ENCODE results near the gene MRGPRD.

Gene MRGPRD

DNA sequence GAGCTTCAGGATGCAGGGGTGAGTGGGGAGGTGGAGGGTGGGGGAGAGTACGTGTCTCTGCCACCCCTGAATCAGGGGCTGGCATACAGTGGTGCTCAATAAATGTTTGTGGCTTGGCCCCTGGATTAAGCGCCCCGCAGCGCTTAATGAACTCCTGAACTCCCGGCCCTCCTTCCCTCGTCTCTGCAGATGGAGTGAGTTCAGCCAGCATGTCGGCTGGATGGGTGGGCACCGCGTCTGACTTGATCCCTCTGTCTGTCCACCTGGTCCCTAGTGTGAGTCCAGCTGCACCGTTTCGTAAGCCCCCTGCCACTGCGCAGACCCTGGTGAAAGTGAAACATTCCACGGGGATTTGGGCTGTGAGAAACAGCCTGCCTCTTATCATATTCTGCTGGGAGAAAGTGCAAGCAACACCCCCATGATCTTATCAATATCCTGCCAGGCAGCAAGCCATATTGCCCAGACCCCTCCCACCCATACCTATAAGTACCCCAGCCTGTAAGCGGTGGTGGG, 12.0 kb upstream of the MRGPRD start:
- TF ChIP-seq, protein P1, sequence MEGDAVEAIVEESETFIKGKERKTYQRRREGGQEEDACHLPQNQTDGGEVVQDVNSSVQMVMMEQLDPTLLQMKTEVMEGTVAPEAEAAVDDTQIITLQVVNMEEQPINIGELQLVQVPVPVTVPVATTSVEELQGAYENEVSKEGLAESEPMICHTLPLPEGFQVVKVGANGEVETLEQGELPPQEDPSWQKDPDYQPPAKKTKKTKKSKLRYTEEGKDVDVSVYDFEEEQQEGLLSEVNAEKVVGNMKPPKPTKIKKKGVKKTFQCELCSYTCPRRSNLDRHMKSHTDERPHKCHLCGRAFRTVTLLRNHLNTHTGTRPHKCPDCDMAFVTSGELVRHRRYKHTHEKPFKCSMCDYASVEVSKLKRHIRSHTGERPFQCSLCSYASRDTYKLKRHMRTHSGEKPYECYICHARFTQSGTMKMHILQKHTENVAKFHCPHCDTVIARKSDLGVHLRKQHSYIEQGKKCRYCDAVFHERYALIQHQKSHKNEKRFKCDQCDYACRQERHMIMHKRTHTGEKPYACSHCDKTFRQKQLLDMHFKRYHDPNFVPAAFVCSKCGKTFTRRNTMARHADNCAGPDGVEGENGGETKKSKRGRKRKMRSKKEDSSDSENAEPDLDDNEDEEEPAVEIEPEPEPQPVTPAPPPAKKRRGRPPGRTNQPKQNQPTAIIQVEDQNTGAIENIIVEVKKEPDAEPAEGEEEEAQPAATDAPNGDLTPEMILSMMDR (IDR thresholded peaks at IDR 0.05; ENCODE audit: low read depth, low read length, missing control alignments): no peak
- no peak overlapping the region for H3K4me3 ChIP-seq (ENCODE audit: low read depth, low read length)
- no peak for DNase-seq (ENCODE audit: low read depth)

DNA sequence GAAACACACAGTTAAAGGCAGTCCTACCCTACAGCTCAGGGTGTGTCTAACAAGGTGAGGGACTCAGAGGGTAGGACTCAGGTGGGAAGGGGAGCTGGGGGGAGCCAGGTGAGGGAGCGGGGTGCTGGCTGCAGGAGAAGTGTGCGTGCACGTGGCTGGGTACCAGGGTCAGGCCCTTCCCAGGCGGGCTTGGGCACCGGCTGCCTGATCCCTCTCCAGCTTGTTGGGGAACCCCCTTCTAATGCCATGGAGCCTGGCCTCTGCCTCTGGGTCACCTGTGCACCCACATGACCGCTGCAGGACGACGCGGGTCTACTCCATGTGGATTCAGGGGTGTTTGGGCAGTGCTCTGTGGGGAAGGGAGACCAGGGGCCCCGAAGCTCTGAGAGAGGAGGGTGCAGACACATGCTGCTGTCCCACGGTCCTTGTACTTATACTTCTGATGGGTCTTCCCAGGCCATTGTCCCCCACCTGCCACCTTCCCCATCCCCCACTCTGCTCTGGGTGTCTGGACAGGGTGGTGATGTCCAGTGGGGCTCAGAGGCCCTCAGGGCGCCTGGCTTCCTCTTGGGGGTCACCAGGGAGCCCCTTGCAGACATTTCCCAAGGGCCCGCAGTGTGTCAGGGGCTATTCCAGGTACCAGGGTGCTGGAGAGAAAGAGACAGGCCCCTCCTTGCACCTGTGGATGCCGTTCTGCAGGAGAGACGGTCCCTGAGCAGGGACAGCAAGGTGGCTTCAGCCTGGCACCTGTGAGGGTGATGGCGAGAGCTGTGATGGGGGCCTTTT, 10.4 kb upstream of the MRGPRD start:
- TF ChIP-seq, protein P1 (IDR thresholded peaks at IDR 0.05; ENCODE audit: low read depth, low read length, missing control alignments): no peak
- H3K4me3 ChIP-seq (ENCODE audit: low read depth, low read length): no peak overlapping the region
- no peak for DNase-seq (ENCODE audit: low read depth)

DNA sequence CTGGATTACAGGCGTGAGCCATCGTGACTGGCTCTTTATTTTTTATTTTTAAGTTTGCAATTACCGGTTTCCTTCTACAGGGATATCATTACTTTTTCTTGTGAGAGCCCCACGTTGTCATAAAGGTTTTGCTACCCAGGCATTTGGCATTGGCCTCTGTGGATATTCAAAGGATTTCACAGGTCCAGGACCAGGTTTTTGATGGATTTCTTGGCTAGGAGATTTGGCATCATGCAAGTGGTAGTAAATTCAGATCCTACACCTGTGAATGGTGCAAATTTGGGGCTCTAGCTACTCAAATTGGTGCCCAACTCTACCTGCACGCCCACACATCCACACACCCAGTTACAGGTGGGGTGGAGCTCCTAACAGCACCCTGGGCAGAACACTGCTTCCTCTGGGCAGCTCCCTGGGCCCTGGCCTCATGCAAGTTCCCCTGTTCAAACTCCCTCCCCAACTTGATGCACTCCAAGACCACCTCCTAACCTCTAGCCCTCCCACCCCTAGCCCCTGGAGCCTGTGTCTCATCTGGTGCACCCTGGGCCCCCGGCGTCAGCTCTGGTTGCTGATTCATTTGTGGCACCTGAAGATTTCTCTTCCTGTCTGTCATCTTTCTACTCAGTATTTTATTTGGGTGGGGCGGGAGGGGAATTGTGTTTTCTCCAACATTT, 9.3 kb upstream of the MRGPRD start:
- H3K4me3 ChIP-seq (ENCODE audit: low read depth, low read length): no peak overlapping the region
- TF ChIP-seq, protein P1 (IDR thresholded peaks at IDR 0.05; ENCODE audit: low read depth, low read length, missing control alignments): no peak
- DNase-seq (ENCODE audit: low read depth): no peak

DNA sequence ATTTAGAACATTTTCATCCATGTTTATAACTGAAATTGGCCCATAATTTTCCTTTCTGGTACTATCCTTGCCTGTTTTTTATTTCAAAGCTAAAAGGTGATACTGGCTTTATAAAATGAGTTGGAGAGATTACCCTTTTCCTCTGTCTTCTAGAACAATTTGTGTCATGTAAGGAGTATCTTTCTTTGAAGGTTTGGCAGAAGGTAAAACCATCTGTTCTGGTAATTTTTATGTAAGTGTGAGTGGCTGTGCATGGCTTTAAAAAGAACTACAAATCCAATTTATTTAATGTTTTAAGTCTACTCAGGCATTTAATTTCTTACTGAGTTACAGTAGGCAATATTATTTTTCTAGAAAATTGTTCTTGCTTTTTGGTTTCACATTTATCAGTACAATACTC, 7.7 kb upstream of the MRGPRD start:
- DNase-seq (ENCODE audit: low read depth): no peak
- TF ChIP-seq, protein P1 (IDR thresholded peaks at IDR 0.05; ENCODE audit: low read depth, low read length, missing control alignments): no peak
- no peak overlapping the region for H3K4me3 ChIP-seq (ENCODE audit: low read depth, low read length)

DNA sequence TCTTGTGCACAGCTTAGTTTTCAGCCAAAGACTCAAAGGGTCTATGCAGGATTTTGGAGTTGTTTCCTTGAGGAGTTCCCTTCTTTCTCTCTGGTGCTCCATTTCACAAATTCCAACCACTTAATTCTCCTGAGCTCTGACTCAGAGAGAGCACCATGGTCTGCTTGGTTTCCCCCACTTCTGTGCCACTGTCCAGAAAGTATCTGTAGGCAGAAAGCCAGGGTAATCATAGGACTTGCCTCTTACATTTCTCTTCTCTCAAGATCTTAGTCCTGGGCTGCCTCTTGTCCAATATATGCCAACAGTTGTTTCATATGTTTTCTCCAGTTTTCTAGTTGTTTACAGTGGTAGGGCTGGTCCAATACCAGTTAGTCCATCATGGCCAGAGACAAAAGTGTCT, 6.4 kb upstream of the MRGPRD start:
- no peak for DNase-seq (ENCODE audit: low read depth)
- H3K4me3 ChIP-seq (ENCODE audit: low read depth, low read length): no peak overlapping the region
- TF ChIP-seq, protein P1 (IDR thresholded peaks at IDR 0.05; ENCODE audit: low read depth, low read length, missing control alignments): no peak

DNA sequence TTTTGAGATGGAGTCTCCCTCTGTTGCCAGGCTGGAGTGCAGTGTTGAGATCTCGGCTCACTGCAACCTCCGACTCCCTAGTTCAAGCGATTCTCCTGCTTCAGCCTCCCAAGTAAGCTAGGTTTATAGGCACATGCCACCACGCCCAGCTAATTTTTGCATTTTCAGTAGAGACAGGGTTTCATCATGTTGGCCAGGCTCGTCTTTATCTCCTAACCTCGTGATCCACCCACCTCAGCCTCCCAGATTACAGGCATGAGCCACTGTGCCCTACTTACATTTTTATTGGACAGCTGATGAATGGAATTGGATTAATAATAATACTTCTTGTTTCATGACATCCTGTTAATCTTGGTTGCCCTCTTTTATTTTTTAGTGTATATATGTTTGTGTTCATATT, 3.0 kb upstream of the MRGPRD start:
- no peak for DNase-seq (ENCODE audit: low read depth)
- no peak overlapping the region for H3K4me3 ChIP-seq (ENCODE audit: low read depth, low read length)
- TF ChIP-seq, protein P1 (IDR thresholded peaks at IDR 0.05; ENCODE audit: low read depth, low read length, missing control alignments): no peak
